ENCODE data around the gene NUDT15.
"Not testable (repeated sequence)": the region's sequence is repeated elsewhere in the genome, so short reads cannot be mapped to it uniquely, and the experiment has no call there.

The NUDT15 gene

DNA sequence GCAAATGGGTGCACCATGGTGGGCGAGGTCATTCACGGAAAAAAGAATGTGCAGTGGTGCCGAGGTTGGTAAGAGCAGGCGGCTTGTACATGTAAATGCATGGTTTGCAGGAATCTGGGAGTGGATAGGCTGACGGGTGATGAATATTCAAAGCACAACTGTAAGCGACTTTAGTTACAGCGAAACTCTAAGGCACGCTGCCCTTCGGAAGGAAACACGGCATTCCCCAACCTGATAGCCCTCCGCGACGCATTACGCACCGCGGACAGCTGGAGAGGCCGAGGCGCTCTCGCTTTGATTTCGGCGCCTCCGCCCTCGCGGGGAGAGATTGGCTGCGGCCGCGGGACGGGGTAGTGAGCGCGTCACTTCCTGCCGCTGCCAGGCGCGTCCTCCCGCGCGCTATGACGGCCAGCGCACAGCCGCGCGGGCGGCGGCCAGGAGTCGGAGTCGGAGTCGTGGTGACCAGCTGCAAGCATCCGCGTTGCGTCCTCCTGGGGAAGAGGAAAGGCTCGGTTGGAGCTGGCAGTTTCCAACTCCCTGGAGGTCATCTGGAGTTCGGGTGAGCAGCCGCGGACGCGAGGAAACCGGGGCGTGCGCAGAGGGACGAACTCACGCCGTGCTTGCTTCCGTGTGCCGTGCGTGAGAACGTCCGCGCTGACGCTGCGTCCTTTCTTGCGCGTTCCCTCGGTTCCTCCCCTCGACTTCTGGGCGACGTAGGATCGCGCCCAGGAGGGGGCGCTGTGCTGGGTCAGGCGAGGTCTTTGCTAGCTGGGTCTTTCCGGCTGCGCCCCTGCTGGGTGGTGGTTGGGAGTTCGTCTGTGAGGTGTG is at the start of gene NUDT15:
Gene NUDT15, plus strand, starts transcription at position 381 of the 828 bp plus-strand sequence. Its CDS starts 21 bp downstream, at position 402.
- peak; percentile 95 for DNase-seq

DNA sequence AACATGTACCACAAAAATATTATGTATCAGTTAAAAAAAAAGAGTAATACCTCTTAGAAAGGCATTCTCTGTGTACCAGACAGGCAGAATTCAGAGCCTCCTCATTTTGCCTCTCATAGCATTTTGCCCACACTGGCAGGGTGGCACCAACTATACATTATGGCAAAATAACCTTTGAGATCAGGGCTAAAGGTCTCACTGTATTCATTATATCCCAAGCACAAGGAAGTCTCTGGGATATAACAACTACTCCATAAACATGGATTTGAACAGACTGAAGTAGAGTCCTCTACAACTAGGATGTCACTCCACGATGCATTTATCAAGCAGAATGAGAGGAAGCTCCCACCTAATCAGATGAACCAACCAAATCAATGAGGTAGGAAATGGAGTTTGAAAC is 47.1 kb upstream of the NUDT15 start:
- no peak for DNase-seq

- no peak for DNase-seq
These were observed 46.5 kb upstream of the NUDT15 start for GRCh38 chr13:47990920-47991466.

- DNase-seq: no peak
These were observed 45.7 kb upstream of the NUDT15 start for GRCh38 chr13:47991859-47992258.

- DNase-seq: no peak
These were observed 40.1 kb upstream of the NUDT15 start for GRCh38 chr13:47997384-47997783.

- no peak for DNase-seq
These were observed 37.6 kb upstream of the NUDT15 start for GRCh38 chr13:47999973-48000372.

DNA sequence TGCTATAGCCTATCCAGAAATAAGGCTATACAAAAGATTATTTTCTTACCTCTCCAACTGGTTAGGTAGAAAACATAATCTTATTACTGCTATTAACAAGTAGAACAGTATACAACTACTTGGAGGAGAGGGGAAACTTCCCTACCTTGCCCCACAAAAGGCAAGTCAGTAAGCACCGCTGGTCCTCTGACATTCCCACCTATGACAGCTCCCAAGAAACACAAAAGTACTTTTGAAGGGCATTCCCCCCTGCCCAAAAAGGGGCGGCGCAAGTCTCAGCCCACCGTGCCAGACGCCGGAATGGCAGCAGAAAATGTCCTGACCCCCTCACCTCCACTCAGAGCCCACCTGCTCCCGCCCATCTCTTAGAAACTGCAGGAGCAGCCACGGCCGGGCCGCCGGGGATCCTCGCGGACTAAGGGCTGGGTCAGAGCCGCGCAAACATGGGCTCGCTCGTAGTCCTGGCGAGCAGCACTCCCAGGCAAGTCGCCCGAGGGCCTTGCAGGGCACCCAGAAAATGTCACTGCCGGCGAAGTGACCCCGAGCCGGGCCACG is 36.9 kb upstream of the NUDT15 start:
- no peak for DNase-seq

- peak; percentile 86 for DNase-seq
These were observed 36.2 kb upstream of the NUDT15 start, which contains the start of gene SUCLA2 for GRCh38 chr13:48001114-48001881. SUCLA2 (minus strand) TSS chr13:48001273; CDS start chr13:48001269, 4 bp downstream.

- DNase-seq: not testable (repeated sequence)
These were observed 35.5 kb upstream of the NUDT15 start for GRCh38 chr13:48001999-48002398.

DNA sequence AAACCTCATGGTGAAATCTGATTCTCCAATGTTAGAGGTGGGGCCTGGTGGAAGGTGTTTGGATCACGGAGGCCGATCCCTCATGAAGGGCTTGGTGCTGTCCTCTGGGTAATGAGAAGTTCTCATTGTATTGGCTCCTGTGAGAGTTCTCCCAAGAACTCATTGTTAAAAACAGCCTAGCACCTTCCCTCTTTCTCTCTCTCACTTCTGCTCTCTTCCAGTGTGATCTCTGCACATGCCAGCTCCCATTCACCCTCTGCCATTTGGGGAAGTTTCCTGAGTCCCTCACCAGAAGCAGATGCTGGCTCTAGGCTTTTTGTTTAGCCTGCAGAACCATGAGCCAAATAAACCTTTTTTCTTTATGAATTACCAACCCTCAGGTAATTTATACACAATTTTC is 33.3 kb upstream of the NUDT15 start:
- no peak for DNase-seq

DNA sequence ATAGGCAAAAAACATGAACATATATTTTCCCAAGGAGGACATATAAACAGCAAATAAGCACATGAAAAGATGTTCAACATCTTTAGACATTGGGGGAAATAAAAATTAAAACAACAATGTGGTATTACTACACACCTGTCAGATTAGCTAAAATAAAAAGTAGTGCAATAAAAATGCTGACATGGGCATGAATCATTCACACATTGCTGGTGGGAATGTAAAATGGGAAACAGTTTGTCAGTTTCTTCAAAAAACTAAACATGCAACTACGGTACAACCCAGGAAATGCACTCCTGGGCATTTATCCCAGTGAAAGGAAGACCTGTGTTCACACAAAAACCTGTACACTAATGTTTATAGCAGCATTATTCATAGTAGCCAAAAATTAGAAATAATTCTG is 31.1 kb upstream of the NUDT15 start:
- no peak for DNase-seq

DNA sequence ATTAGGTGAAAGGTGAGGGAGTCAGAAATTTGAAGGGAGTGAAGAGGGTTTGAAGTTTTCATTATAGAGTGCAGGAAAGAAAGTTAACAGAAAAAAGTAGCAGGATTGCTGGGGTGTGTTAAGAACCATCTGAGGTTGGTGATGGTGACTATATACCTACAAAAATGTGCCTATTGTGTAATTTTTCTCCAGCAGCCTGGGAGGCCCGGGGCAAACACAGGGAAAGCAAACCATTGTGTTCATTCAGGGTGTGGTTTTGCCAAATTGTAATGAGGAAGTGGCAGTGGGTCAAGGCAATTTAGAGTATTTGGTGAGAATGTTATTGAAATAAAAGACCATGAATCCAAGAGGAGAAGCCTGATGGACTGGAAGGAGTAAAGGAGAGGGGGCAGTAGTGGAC is 28.2 kb upstream of the NUDT15 start:
- DNase-seq: no peak

GRCh38 chr13:48010698-48011097 is 26.8 kb upstream of the NUDT15 start:
- no peak for DNase-seq

GRCh38 chr13:48012668-48013067 is 24.9 kb upstream of the NUDT15 start:
- no peak for DNase-seq

- DNase-seq: no peak
These were observed 23.2 kb upstream of the NUDT15 start for GRCh38 chr13:48014359-48014758.

DNA sequence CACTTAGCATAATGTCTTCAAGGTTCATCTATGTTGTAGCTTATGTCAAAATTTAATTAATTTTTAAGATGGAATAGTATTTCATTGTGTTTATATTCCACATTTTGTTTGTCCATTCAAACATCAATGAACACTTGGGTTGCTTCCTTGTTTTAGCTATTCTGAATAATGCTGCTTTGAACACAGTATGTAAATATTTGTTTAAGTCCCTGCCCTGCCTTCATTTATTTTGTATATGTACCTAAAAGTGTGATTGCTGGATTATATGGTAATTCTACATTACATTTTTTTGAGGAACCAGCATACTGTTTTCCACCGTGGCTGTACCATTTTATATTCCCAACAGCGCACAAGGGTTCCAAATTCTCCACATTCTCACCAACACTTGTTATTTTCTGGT is 18.9 kb upstream of the NUDT15 start:
- DNase-seq: no peak

DNA sequence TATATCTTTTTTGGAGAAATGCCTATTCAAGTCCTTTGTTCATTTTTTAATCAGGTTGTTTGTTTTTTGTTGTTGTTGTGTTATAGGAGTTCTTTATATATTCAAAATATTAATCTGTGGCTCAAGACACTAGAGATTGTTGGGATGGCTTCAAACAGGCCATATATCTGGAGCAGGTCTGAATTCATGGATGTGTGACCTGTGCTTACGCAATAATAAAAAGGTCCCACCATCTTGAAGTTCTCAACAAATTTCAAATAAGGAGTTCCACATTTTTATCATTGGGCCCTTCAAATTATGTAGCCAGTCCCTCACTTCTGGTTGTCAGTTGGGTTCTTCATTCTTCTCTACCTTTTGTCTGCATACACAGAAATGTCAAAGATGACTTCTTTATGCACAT is 17.7 kb upstream of the NUDT15 start:
- no peak for DNase-seq

- no peak for DNase-seq
These were observed 9.5 kb upstream of the NUDT15 start for GRCh38 chr13:48028066-48028465.

DNA sequence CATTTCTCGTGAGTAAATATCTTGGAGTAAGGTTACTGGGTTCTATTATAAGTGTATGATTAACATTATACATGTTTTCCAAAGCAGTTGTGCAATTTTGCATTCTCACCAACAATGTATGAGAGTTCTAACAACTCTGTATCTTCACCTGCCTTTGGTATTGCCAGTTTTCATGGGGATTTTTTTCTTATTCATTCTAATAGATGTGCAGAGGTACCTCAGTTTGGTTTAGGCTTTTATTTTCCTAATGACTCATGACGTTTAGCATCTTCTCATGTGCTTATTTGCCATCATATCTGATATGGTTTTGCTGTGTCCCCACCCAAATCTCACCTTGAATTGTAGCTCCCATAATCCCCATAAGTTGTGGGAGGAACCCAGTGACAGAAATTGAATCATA is 7.7 kb upstream of the NUDT15 start:
- no peak for DNase-seq

DNA sequence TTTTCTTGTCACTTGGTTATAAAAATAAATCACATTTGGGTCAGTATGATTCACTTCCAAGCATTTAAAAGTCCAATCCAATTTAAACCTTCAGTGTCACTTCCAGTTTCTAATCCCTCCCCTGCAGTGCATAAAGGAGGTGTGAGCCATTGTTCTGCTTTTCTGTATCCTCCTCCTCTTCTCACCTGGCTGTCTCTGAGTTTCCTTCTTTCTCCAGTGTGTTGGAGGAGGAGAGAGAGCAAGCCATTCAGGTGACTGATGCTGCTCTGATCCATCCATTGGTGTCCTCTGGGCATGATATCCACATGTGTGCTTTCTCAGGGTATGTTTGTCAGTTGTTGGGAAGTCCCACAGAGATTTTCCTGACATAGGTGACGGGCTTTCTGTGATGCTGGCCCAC is 1.2 kb downstream of the NUDT15 start:
- DNase-seq: no peak

DNA sequence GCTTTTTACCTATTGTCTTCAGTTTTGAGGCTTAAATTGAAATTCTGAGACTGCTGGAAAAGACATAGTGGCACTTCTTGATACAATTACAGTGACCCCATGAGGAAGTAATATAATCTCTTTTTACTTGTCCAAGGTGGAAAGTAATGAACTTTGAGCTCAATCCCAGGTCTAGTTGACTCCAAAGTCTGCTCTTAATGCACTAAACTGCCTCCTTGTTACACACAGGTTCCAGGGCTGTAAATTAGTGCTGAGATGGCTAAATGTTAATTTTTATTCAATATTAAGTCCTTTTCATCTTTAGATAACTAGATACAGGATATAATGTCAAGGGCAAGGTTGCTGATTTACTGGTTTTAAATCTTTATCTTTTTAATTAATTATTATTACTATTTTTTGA is 2.5 kb downstream of the NUDT15 start:
- no peak for DNase-seq

DNA sequence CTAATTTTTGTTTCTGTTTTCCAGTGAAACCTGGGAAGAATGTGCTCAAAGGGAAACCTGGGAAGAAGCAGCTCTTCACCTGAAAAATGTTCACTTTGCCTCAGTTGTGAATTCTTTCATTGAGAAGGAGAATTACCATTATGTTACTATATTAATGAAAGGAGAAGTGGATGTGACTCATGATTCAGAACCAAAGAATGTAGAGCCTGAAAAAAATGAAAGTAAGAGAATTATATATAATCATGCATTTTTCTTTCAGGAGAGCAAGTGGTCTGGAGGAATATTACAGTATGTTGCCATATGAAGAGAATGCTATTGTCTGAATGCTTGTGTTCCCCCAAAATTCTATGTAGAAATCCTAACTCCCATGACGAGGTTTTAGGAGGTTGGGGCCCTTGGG is 3.4 kb downstream of the NUDT15 start:
- no peak for DNase-seq

DNA sequence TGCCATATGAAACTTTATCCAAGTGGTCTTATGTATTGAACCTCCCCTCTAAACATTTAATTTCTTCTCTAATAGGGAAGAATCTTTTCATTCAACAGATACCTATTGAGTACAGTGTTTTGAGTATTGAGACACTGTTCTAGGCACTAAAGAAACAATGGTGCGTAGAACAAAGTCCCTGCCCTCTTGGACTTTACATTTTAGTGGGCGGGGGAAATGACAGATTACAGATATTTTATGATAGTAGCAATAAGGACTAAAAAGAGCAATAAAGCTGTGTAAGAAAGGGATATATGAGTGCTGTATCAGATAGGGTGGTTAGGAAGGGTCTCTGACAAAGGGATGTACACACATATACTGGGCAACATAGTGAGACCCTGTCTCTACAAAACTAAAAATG is 5.4 kb downstream of the NUDT15 start:
- DNase-seq: no peak
